ENCODE data around the gene PRTFDC1.

DNA sequence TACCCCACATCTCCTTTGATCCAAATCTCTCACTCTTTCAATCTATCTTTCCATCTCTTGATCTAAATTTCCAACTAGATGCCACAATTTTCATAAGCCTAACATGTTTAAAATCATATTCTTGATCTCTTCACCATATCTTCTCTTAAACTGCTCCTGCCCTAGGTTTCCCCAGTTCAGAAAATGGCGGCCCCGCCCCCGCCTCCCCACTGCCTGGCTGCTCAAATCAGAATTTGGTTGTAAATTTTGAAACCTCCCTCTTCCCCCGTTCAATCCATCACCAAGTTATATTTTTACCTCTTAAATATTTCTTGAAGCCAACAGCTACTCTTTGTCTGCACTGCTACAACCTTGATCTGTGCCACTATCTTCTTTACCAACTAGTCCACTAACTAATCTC is 27.3 kb upstream of the PRTFDC1 start:
- TF ChIP-seq, protein P1, sequence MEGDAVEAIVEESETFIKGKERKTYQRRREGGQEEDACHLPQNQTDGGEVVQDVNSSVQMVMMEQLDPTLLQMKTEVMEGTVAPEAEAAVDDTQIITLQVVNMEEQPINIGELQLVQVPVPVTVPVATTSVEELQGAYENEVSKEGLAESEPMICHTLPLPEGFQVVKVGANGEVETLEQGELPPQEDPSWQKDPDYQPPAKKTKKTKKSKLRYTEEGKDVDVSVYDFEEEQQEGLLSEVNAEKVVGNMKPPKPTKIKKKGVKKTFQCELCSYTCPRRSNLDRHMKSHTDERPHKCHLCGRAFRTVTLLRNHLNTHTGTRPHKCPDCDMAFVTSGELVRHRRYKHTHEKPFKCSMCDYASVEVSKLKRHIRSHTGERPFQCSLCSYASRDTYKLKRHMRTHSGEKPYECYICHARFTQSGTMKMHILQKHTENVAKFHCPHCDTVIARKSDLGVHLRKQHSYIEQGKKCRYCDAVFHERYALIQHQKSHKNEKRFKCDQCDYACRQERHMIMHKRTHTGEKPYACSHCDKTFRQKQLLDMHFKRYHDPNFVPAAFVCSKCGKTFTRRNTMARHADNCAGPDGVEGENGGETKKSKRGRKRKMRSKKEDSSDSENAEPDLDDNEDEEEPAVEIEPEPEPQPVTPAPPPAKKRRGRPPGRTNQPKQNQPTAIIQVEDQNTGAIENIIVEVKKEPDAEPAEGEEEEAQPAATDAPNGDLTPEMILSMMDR (IDR thresholded peaks at IDR 0.05) = no peak
- TF ChIP-seq POLR2A (IDR thresholded peaks at IDR 0.05) = no peak
- no peak for TF ChIP-seq EP300 (IDR thresholded peaks at IDR 0.05)
- TF ChIP-seq POLR2AphosphoS5 (IDR thresholded peaks at IDR 0.05) = no peak
